ENCODE measurements around the gene ATXN10. TPM values are rescaled to one million over a fixed set of nuclear protein-coding genes. Genes with fewer than 3 reads are reported as not detected.
"Not testable (repeated sequence)": the region's sequence is repeated elsewhere in the genome, so short reads cannot be mapped to it uniquely, and the experiment has no call there.

The ATXN10 gene
- total RNA-seq, 1 donor from 2014 or later = 156 TPM

DNA sequence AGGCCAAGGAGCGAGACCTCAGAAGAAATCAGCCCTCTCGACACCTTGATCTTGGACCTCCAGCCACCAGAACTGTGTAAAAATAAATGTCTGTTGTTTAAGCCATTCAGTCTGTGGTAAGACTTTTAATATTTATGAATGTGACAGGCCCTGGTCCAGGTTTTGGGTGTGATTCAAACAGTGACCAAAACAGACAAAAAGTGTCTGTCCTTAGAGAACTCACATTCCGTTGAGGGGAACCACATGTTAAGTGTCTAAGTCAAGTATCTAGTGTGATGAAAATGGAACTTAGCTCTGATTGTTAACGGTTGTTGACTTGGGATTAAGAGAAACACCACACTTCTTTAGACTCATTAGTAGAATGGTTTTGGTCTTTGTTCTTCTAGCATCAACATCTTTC is 22.2 kb downstream of the ATXN10 start:
- no peak for DNase-seq (ENCODE audit: low spot score)
- intact Hi-C loops (cut with DNase I) = no loop called here

DNA sequence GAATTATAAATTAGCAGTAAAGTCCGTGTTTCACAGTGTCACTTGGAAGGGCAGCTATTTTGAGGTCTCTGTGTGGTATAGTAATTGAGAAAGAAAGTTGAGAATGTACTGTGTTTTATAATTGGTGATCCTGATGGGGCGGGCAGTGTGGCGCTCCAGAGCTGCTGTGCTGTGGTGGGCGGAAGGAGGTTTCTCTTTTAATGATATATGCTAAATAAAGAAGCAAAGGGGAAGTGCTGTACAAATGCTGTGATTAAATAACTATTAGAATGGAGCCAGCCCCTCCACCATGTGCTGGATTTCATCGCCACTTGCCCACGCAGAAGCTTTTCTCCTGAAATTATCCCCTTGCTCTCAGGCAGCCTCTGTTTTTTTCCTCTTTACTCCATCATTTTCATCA is 24.6 kb downstream of the ATXN10 start:
- DNase-seq (ENCODE audit: low spot score) = no peak
- intact Hi-C loops (cut with DNase I) = no loop called here

GRCh38 chr22:45698094-45698493 is 26.5 kb downstream of the ATXN10 start:
- intact Hi-C loops (cut with DNase I) = no loop called here

DNA sequence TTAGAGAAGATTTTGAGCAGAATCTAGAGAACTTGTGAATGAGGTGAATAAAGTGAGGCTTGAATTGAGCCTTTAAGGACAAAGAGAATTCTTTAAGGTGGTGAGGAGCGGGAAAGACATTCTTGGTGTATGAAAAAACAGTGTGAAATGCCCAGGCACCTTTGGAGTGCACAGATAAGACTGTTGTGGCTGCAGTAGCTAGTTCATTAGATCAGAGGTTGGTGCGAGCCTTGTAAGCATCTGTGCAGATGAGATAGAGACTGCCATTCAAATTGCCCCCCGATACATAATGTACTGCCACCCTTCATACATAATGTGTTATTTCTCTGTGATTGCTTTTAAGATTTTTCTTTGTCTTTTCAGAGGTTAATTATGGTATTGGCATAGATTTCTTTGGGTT is 31.3 kb downstream of the ATXN10 start:
- intact Hi-C loops (cut with DNase I) = no loop called here
- DNase-seq (ENCODE audit: low spot score) = no peak

More at GRCh38 chr22:45698094-45698493, 26.5 kb downstream of the ATXN10 start:
- no peak for DNase-seq (ENCODE audit: low spot score)

DNA sequence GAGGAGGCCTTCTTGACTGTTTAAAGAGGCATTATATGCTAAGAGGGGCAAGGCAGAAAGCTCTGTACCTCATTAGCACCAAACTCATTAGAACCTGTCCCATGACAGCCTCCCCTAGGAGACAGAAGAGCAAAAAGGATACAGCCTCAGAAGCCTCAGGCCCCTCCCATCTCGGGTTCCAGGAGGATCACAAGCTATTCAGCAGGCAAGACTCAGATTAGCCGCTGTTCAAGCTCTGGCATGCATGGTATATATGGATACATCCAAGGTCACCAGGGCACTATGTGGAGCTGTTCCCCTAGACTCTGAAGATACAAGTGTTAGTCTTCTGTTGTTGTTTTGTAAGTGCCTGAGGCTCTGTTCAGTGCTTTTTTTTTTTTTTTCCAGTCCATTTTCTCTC is 32.1 kb downstream of the ATXN10 start:
- DNase-seq (ENCODE audit: low spot score) = no peak

GRCh38 chr22:45704648-45705047 is 33.0 kb downstream of the ATXN10 start:
- intact Hi-C loops (cut with DNase I) = no loop called here
- DNase-seq (ENCODE audit: low spot score) = no peak

More for the DNA sequence above, 32.1 kb downstream of the ATXN10 start:
- intact Hi-C loops (cut with DNase I) = no loop called here

DNA sequence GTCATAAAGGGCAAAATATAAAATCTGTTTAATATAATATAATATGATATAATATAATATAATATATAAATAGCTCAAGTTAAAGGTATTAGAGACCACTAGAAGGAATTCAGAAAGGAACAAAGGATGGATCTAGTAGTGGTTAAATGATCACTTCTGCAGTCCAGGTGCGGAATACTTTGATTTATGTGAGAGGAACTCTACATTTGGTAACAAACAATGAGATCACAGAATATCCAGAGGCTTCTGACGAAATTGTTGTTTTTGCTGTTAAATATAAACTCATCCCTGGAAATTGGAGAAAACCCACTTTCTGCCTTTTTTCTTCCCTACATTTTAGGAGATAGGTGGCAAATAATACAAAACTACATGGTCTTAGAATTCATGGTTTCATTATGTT is 36.0 kb downstream of the ATXN10 start:
- DNase-seq (ENCODE audit: low spot score) = no peak
- intact Hi-C loops (cut with DNase I) = no loop called here

GRCh38 chr22:45708145-45708544 is 36.5 kb downstream of the ATXN10 start:
- intact Hi-C loops (cut with DNase I) = no loop called here
- DNase-seq (ENCODE audit: low spot score) = no peak

DNA sequence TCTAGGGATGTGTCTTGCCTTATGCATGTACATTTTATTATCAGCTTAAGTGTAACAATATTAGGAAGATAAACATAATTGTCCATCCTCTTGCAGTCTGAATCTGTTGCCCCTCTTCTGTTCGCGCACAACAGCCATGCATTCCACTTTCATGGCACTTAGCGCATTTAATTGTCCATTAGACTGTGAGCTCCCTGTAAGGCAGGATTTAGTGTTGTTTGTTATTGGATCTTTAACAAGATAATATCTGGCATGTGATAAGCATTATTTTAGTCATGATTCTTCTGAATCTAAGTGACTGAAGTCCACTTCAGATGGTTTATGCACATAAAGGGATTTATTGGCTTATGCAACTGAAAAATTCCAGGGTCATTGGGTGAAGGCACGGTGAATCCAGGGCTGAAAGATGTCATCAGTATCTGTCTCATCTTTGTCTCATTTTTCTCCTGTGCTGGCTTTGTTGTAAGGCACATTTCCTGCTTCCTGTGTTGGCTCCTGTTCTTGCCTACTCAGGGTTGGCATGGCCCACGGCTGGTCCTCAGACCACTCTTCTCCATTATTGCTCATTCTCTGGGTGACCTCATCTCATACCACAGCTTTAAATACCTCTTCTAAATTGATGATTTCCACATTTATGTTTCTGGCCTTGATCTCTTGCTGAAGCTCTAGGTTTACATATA is 37.6 kb downstream of the ATXN10 start:
- DNase-seq (ENCODE audit: low spot score) = no peak
- intact Hi-C loops (cut with DNase I) = no loop called here

GRCh38 chr22:45709866-45710265 is 38.2 kb downstream of the ATXN10 start:
- no peak for DNase-seq (ENCODE audit: low spot score)
- intact Hi-C loops (cut with DNase I) = no loop called here

GRCh38 chr22:45710469-45710868 is 38.8 kb downstream of the ATXN10 start:
- intact Hi-C loops (cut with DNase I) = no loop called here
- DNase-seq (ENCODE audit: low spot score) = no peak

DNA sequence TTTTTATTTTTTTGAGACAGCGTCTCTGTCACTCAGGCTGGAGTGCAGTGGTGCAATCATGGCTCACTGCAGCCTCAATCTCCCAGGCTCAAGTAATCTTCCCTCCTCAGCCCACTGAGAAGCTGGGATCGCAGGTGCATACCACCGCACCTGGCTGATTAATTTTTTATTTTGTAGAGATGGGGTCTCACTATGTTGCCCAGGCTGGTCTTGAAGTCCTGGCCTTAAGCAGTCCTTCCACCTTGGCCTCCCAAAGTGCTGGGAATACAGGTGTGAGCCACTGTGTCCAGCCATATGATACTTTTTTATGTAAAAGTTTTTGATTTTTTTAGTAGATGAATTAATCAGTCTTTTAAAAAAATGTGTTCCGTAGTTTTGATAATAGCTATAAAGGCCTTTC is 42.8 kb downstream of the ATXN10 start:
- DNase-seq (ENCODE audit: low spot score); intact Hi-C loops (cut with DNase I): not testable (repeated sequence)

DNA sequence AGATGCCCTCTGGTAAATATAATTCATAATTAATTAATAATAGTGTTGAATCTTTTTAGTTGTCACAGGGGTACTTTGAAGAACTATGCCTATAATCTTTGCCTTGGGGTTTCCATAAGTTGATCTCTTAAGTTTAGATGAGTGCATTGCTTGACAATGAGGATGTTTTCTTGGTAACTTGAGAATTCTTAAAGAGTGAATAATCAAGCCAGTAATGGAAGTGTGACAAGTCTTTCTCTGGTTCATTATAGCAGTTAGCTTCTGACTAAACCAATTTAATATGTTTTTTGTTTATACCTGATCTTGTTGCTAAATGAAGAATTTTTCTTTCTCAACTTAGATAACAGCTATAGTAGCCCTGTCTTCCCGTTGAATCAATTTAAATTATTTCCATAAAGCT is 46.2 kb downstream of the ATXN10 start:
- DNase-seq (ENCODE audit: low spot score) = no peak
- intact Hi-C loops (cut with DNase I) = no loop called here

- no peak for DNase-seq (ENCODE audit: low spot score)
- intact Hi-C loops (cut with DNase I) = no loop called here
These were observed 46.8 kb downstream of the ATXN10 start for GRCh38 chr22:45718391-45718790.

DNA sequence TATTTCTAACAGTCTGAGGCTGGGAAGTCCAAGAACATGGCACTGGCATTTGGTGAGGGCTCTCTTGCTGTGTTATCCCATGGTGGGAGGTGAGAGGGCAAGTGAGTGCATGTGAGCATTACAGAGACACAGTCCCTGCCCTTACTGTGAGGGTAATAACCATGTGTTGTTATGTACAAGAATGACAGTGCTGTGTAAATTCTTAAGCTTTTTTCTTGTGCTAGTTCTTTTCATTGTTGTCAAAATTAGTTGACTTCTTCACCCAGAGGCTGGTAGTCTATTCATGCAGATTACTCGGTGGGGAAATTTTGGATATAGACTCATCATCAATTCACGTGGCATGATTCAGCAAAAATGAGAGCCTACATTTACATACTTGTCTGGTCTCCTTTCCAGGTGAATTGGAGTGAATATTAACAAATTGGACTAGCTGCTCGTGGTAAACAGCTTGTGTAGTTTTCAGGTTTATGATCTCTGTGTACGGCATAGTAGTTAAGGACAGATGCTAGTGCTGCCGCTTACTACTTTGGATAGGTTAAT is 49.3 kb downstream of the ATXN10 start:
- intact Hi-C loops (cut with DNase I) = no loop called here
- no peak for DNase-seq (ENCODE audit: low spot score)

GRCh38 chr22:45722006-45722405 is 50.4 kb downstream of the ATXN10 start:
- DNase-seq (ENCODE audit: low spot score) = no peak

GRCh38 chr22:45726081-45726480 is 54.4 kb downstream of the ATXN10 start:
- intact Hi-C loops (cut with DNase I) = no loop called here
- DNase-seq (ENCODE audit: low spot score) = no peak

More at GRCh38 chr22:45722006-45722405, 50.4 kb downstream of the ATXN10 start:
- intact Hi-C loops (cut with DNase I) = no loop called here

GRCh38 chr22:45731041-45731797 is 59.6 kb downstream of the ATXN10 start:
- DNase-seq (ENCODE audit: low spot score) = no peak
- intact Hi-C loops (cut with DNase I) = no loop called here

GRCh38 chr22:45731798-45732495 is 60.3 kb downstream of the ATXN10 start:
- DNase-seq (ENCODE audit: low spot score) = no peak
- intact Hi-C loops (cut with DNase I) = no loop called here

GRCh38 chr22:45735273-45735672 is 63.6 kb downstream of the ATXN10 start:
- DNase-seq (ENCODE audit: low spot score) = no peak

More at GRCh38 chr22:45735273-45735672, 63.6 kb downstream of the ATXN10 start:
- intact Hi-C loops (cut with DNase I) = no loop called here

All from cardiac septum (tissue), 1 donor.